AG09309 (cell line): ENCODE measurements around the gene NKX3-2.
A peak's percentile ranks its signal among the peaks of the same experiment; 100 is the strongest.

ENCODE experiments used
- DNase-seq: peaks from one replicate; pipeline ENCODE4 v3.0.0-alpha.2; 2010; ENCODE audit warnings: low read depth
- H3K4me3 ChIP-seq: 2 replicates; pipeline ENCODE4 v1.5.1; 2011; ENCODE audit warnings: mild to moderate bottlenecking, low read depth, low read length, moderate library complexity; ENCODE audit not compliant: control insufficient read depth
- CTCF ChIP-seq: IDR thresholded peaks from 2 replicates; pipeline ENCODE4 v1.5.1; 2011; ENCODE audit warnings: mild to moderate bottlenecking, low read depth, low read length, inconsistent platforms; ENCODE audit not compliant: insufficient read depth, control insufficient read depth; ENCODE audit errors: missing control alignments

Gene NKX3-2

DNA sequence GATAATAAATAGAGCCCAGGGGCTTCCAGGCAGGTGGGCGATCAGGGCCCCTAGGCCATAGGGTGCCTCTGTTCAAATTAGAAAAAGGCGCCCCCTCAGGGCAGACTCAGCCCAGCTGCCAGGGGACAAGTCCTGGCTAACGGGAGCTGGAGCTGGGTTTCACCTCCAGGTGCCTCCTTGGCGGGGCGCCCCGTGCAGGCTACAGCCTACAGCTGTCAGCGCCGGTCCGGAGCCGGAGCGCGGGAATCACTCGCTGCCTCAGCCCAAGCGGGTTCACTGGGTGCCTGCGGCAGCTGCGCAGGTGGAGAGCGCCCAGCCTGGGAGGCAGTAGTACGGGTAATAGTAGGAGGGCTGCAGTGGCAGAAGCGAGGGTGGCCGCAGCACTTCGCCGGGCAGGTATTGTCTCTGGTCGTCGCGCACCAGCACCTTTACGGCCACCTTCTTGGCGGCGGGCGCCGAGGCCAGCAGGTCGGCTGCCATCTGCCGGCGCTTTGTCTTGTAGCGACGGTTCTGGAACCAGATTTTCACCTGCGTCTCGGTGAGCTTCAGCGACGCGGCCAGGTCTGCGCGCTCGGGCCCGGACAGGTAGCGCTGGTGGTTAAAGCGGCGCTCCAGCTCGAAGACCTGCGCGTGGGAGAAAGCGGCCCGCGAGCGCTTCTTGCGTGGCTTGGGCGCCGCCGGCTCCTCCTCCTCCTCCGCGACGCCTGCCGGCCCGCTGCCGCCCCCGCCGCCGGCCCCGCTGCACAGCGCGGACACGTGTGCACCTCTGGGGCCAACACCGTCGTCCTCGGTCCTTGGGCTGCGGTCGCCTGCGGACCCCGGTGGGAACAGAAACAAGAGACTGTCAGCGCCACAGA lies 2.4 kb downstream of the NKX3-2 start:
- no peak for DNase-seq
- peak; percentile 33 for TF ChIP-seq CTCF
- no peak overlapping the region for H3K4me3 ChIP-seq

DNA sequence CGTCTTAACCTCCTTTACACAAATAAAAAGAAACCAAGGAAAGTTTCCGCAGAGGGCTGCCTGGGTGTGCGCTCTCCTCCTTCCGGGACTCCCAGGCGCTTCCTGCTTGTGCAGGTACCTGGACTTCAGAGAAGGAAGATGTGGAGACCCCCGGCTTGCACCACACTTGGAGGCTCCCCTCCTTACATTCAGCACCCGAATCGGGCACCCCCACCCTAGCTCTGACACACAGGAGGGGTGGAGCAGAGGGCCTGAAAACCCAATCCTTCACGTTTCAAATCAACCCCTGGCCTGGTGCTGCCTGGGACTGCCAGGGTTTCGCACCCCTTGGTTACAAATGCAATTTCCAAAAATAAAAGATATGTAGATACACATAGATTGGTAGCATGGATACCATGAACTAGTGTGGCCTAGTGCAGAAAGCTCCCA lies 3.1 kb downstream of the NKX3-2 start:
- no peak for TF ChIP-seq CTCF
- H3K4me3 ChIP-seq: no peak overlapping the region
- DNase-seq: no peak

DNA sequence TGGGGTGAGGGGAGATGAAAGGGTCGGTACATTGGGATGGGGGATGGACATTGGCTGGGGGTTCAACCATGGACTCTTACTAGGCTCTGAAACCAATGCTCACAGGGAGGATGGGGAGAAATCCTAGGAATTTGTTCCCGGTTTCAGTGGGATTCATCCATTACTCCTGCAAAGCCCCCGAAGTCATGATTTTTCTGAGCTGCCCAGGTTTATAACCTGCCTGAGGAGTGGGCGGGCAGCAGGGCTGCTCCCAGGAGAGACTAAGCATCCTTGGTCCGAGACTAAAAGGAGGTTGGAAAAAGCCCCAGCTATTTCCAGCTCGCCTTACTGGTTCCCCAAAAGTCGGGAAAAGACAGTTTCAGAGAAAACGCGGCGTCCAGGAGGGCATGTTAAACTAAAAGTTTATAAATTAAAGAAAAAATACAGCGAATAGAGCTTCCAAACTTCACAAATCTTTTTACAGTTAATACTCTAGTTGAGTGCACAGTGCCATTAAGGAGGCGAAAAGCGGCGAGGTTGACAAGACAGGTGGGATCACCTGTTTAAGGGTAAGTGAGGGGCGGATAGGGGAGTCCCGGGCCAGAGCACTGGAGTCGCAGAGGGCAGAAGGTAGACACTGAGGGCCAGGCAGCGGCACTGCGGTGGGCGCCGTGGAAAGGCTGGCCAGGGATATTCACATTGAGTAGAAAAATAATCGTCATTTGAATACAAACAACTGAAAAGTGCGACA lies 3.7 kb downstream of the NKX3-2 start:
- no peak for DNase-seq
- no peak overlapping the region for H3K4me3 ChIP-seq
- no peak for TF ChIP-seq CTCF

DNA sequence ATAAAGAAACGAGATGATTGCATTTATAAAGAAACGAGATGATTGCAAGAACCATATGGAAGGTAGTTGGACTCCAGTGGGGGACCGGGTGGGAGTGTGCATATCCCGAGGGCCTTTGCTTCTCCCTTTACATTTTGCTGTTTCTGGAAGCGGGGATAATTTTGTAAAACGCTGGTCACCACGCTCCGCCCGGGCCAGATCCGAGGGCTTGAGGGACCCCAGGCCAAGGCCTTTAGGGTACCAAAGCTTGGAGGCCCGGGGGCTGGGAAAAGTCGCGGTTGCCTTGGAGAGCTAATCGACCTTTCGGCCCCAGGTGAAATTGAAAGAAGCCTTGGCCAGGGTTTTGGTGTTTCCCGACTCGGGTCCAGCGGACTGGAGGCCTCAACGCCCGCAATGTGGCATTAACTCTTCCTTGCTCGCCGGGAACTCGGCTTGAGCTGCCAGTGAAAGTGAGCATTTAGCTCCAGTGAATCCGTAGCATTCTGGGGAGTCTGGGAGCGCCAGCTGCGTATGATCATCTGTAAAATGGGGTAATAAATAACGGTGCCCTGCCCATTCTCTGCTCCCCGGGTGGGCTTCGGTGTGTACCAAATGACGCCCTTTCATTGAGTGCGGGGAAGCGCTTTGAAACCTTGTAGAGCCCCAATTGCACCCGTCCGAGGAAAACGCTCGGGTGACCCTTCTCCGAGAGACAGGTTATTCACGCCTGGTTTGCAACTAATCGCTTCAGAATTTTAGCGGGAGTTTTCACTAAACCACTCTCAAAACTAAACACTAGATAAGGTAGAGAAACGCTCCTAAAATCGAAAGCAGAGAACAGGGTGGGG lies 4.5 kb downstream of the NKX3-2 start:
- no peak for DNase-seq
- no peak for TF ChIP-seq CTCF
- H3K4me3 ChIP-seq: no peak overlapping the region

DNA sequence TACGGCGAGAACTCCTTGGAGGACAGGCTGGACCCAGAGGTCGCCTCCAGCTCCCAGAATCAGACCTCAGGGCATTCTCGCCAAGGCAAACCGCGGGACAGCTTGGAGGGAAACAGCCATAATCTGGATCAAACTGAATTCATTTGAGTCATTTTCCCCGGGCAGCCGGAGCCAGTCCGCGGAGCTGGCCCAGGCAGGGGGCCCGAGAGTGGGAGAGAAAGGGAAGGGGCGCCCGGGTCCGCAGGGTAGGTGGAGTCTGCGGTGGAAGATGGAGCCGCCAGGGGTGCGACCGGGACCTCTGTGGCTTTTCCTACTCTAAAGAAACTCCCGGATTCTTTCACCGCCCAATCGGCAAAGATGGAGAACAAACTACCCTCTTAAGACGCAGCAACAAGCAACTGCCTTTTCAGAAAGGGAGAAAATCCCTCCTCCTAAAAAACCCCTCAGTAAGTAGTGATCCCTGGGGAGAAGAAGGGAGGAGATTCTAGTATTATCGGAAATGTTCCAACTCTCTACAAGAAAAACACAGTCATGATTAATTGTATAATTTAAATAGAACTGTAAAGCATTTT lies 5.2 kb downstream of the NKX3-2 start:
- TF ChIP-seq CTCF: no peak
- DNase-seq: no peak
- no peak overlapping the region for H3K4me3 ChIP-seq

GRCh38 chr4:13538427-13538973 lies 5.8 kb downstream of the NKX3-2 start:
- TF ChIP-seq CTCF: no peak
- no peak for DNase-seq
- H3K4me3 ChIP-seq: no peak overlapping the region
